ENCODE data around the gene CFAP70. TPM values are rescaled to one million over a fixed set of nuclear protein-coding genes. Genes with fewer than 3 reads are reported as not detected.

The CFAP70 gene
- total RNA-seq, 1 experiment from 2014 or later, result 2.9 TPM

DNA sequence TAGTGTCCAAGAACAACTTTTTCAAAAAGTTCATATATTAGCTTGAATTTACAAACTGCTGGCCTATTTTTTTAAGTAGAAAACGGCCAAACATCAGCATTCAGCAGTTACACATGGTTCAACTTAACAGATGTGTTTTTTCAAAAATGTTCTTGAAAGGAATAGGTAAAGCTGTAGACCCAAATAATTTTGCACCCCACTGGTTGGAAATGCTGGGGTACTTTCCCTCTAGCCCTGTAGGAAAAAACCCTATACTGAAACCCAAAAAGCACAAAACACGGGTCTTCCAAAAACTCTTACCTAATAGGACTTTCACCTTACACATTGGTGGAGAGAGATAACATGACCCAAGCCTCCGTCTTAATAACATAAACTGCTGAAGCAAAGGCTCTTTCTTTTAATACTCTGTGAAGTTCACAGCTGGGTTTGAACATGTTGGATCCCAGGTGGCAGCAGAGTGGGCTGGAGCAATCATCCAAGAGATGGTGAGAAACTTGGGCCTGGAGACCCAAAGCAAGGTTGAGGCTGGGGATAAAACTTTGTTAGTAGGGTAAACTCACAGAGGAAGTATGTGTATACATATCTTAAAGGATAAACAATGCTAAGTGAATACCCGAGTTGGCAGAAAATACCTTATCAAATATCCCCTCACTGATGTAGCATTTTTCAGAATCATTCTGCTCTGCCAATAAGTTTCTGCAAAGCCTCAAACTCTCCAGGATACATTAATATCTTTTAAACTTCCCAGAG is 111.0 kb downstream of the CFAP70 start:
- no peak for ATAC-seq
- peak overlapping the region; percentile 85 for H3K9ac ChIP-seq (ENCODE audit: low read length)
- H3K9me2 ChIP-seq (ENCODE audit: insufficient read depth), result no peaks in the 10 kb centered on the region
- POLR2A ChIA-PET, result interaction anchor here (0.5 to 2.6 kb wide), 15 partner anchors 10 to 916 kb away, joined by 3 to 14 read pairs (median 3); partner anchors contain the start of gene PPP3CB
- TF ChIP-seq EZH2phosphoT487 (IDR thresholded peaks at IDR 0.05; ENCODE audit: borderline replicate concordance) (no peak), ELF1 (IDR thresholded peaks at IDR 0.05; ENCODE audit: borderline replicate concordance, low read depth) (no peak; the same call in 1 of the 2 replicates), CTCF (IDR thresholded peaks at IDR 0.05 in 2 of 3, conservative IDR thresholded peaks at IDR 0.05 in 1 of 3; ENCODE audit: borderline replicate concordance in 1 of 3, insufficient read depth in 1 of 3, low read depth in 2 of 3, low read length in 2 of 3) (no peak), MAX (IDR thresholded peaks at IDR 0.05) (no peak), FOSL1 (IDR thresholded peaks at IDR 0.05; ENCODE audit: low read depth) (0 out of 2 replicates have a peak, but pooled peaks have one; percentile 29)
- peaks cover 87% of the 10 kb centered on the region for H3K79me2 ChIP-seq (ENCODE audit: insufficient read depth, low read length)
- intact Hi-C loops (cut with micrococcal nuclease), result loop anchor here (2.0 to 5.0 kb wide), 3 partner anchors 165 to 395 kb away; partner anchors contain the start of gene MYOZ1
- H3K27ac ChIP-seq (ENCODE audit: low read depth, low read length), result peak overlapping the region; percentile 92
- H3K4me3 ChIP-seq (replicated peaks in 1 of 2; ENCODE audit: low read depth in 1 of 2, low read length in 2 of 2), result peak overlapping the region; percentile 67 to 86
- no peaks in the 10 kb centered on the region for H3K27me3 ChIP-seq (ENCODE audit: insufficient read depth, low read length)
- H2AFZ ChIP-seq (ENCODE audit: low read depth, low read length, poor library complexity, severe bottlenecking), result no peak overlapping the region
- BruUV-seq (replicated peaks), result TSS peak; percentile 96
- no peaks in the 10 kb centered on the region for H3K9me3 ChIP-seq (ENCODE audit: control insufficient read depth in 1 of 2, insufficient read depth in 1 of 2, low read depth in 1 of 2, low read length in 2 of 2)
- H3K4me2 ChIP-seq (ENCODE audit: low read length), result peak overlapping the region; percentile 84
- DNase-seq (ENCODE audit: low read depth, low spot score), result no peak
- H3K4me1 ChIP-seq (ENCODE audit: control insufficient read depth in 1 of 2, insufficient read depth in 2 of 2, low read length in 2 of 2), result peaks cover 19 to 38% of the 10 kb centered on the region in 2 experiments
- RAD21 ChIA-PET (ENCODE audit: low non-redundant PET in 1 of 2, low total read pairs in 2 of 2, uncharacterized antibody in 2 of 2, unreplicated experiment in 2 of 2), result no interaction called here
- CTCF ChIA-PET, result interaction anchor here (1.4 to 1.6 kb wide), 2 partner anchors 15 to 16 kb away, joined by 4 to 5 read pairs; no protein-coding TSS in a partner anchor
- H4K20me1 ChIP-seq (ENCODE audit: insufficient read depth), result peaks cover 3% of the 10 kb centered on the region; the same call in 1 of the 2 replicates
- H3K36me3 ChIP-seq (ENCODE audit: control insufficient read depth in 1 of 2, insufficient read depth in 2 of 2, low read length in 2 of 2), result peaks cover 25 to 47% of the 10 kb centered on the region in 2 experiments
